Glutamatergic neuron (in vitro differentiated cells): ENCODE data around the gene BAIAP2L2. TPM values are rescaled to one million over a fixed set of nuclear protein-coding genes. Genes with fewer than 3 reads are reported as not detected.

Source experiments
- DNase-seq: peaks from one replicate; pipeline ENCODE4 v3.0.0; 2022
- H3K27ac Mint-ChIP-seq: one replicate; pipeline ENCODE4 v1.8.0; 2020; ENCODE audit warnings: mild to moderate bottlenecking, mixed read lengths, inconsistent platforms; ENCODE audit not compliant: unreplicated experiment
- H3K27me3 Mint-ChIP-seq: one replicate; pipeline ENCODE4 v1.8.0; 2020; ENCODE audit warnings: mild to moderate bottlenecking, moderate library complexity, mixed read lengths, inconsistent platforms; ENCODE audit not compliant: unreplicated experiment
- H3K36me3 Mint-ChIP-seq: one replicate; pipeline ENCODE4 v1.8.0; 2020; ENCODE audit warnings: mild to moderate bottlenecking, mixed read lengths, inconsistent platforms; ENCODE audit not compliant: unreplicated experiment
- H3K4me1 Mint-ChIP-seq: one replicate; pipeline ENCODE4 v1.8.0; 2020; ENCODE audit warnings: mild to moderate bottlenecking, low read depth, mixed read lengths, inconsistent platforms; ENCODE audit not compliant: unreplicated experiment
- H3K4me3 Mint-ChIP-seq: one replicate; pipeline ENCODE4 v1.8.0; 2020; ENCODE audit warnings: mild to moderate bottlenecking, mixed read lengths, inconsistent platforms; ENCODE audit not compliant: unreplicated experiment
- H3K9me3 Mint-ChIP-seq: one replicate; pipeline ENCODE4 v1.8.0; 2020; ENCODE audit warnings: mild to moderate bottlenecking, moderate library complexity, mixed read lengths, inconsistent platforms; ENCODE audit not compliant: unreplicated experiment
- total RNA-seq: library from RNA; stranded (reverse); fragmentation: NEBNext Ultra II Directional; extraction: Animal tissue kit (Norgen Biotek cat#: 25700); gene quantifications from one replicate; pipeline ENCODE4 v1.2.1, GENCODE V29; 2021; ENCODE audit not compliant: unreplicated experiment
- TF ChIP-seq, protein P1 (sequence below): fragments of 200-600 bp; sonication (generic); IDR thresholded peaks from one replicate; pipeline ENCODE4 v1.5.0; 2021; ENCODE audit not compliant: partially characterized antibody, unreplicated experiment

The BAIAP2L2 gene
- total RNA-seq, 1 donor from 2014 or later = 28.6 TPM

DNA sequence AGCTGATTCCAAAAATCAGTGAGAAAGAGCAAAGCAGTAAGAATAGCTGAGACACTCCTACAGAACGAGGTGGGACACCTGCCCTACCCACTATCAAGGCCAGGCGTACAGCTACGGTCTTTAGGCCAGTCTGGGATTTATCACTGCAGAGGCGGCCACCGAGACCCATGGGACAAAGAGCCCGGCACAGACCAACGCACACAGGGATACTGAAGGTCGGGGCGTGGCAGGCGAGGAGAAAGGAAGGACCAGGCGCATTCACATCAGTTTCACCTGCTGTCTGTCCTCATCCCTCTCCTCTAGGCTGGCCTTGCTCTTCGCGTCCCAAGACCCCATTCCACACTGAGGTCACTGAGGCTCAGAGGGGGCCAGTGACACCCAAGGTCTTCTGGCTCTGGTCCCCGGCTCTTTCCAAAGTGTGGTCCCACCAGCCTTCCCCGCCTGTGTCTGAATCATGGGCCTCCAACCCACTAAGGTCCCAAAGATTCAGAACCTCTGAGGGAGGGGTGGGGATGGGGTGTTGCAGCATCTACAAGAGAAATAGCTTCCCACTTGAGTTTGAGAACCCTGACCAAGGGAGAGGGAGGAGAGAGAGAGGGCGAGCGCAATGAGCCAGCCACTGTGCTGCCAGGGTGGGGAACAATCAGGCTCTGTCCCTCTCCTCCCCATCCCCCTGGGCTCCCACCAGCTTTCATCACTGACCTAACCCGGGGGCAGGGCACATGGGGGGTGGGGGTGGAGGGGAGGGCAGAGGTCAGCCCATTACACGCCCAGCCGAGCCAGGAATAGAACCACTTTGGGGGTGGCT lies 60.5 kb downstream of the BAIAP2L2 start:
- Mint-ChIP-seq H3K27me3 (no peaks in the 10 kb centered on the region), H3K36me3 (no peaks in the 10 kb centered on the region), H3K4me1 (peaks cover 3% of the 10 kb centered on the region), H3K4me3 (no peak overlapping the region), H3K27ac (no peak overlapping the region), H3K9me3 (no peaks in the 10 kb centered on the region)
- TF ChIP-seq, protein P1, sequence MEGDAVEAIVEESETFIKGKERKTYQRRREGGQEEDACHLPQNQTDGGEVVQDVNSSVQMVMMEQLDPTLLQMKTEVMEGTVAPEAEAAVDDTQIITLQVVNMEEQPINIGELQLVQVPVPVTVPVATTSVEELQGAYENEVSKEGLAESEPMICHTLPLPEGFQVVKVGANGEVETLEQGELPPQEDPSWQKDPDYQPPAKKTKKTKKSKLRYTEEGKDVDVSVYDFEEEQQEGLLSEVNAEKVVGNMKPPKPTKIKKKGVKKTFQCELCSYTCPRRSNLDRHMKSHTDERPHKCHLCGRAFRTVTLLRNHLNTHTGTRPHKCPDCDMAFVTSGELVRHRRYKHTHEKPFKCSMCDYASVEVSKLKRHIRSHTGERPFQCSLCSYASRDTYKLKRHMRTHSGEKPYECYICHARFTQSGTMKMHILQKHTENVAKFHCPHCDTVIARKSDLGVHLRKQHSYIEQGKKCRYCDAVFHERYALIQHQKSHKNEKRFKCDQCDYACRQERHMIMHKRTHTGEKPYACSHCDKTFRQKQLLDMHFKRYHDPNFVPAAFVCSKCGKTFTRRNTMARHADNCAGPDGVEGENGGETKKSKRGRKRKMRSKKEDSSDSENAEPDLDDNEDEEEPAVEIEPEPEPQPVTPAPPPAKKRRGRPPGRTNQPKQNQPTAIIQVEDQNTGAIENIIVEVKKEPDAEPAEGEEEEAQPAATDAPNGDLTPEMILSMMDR = no peak
- DNase-seq = no peak

DNA sequence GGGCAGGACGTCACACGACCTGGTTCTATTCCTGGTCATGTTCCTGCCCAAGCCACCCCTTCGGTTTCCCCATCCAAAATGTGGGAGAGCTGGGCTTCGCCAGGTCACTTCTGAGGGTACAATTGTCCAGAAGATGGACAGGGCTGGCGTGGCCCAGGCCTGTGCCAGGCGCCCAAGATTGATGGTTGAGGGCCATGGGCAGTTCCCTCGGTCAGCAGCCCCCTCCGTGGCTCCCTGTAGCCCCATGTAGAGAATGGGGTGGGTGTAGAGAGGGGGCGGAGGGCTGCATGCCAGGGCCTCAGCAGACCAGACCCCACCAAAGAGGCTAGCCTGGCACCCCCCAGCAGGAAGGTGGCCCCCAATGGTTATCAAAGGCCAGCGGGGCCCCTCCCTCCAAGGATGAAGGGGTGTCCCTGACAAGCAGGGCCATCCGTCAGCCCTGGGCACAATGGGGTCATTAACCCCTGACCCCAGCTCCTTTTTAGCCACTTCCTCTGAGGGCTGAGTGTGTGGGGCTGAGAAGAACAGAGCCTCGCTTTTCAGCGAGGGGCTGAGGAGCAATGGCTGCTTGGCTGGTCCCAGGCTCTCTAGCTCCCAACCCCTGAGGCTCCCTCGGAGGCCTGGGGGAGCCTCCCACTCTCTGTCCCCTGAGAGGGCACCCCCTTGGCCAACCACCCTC lies 64.3 kb downstream of the BAIAP2L2 start:
- Mint-ChIP-seq H3K27me3 (peaks cover 3% of the 10 kb centered on the region), H3K4me3 (no peak overlapping the region), H3K27ac (no peak overlapping the region)

DNA sequence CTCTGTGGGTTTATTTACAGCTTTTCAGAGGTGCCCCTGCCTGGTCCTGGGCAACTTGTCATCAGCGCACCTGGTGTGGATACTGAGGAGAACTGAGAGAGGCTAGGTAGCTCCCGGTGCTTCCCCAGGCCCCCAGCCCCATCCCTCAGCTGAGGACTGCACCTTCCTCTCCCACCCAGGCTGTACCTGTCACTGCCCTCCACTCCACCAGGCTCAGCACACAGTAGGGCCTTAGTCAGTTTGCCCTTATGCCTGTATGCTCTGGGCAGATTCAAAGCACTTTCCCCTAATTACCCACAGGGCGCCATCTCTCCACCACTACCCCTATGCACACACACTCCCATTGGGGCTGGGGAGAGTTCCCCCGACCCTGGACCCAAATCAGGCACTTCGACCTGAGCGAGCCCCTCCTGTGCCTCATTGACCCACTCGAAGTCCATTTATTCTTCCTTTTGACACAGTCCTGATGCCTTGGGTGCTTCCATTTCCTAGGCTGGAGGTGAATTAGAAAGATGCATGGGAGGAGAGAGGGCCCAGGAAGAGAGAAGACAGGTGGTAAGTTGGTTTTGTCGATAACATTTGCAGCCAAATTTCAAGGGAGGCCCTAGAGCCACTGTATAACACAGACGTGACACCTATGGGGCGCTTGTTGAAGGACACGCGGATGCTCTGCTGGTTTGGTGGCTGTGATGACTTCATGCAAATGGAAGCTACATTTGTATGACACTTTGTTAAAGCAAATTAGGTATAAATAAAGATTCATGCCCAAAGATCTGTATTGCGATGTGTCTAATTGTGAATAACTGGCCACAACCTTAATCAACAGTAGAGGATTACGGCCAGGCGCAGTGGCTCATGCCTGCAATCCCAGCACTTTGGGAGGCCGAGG lies 67.1 kb downstream of the BAIAP2L2 start:
- Mint-ChIP-seq H3K4me3 (no peak overlapping the region), H3K4me1 (no peaks in the 10 kb centered on the region), H3K27me3 (peaks cover 5% of the 10 kb centered on the region), H3K9me3 (peaks cover 3% of the 10 kb centered on the region), H3K36me3 (no peaks in the 10 kb centered on the region), H3K27ac (peak overlapping the region; percentile 43)
- TF ChIP-seq, protein P1 = no peak
- DNase-seq = no peak

More for the DNA sequence above, 64.3 kb downstream of the BAIAP2L2 start:
- TF ChIP-seq, protein P1 = no peak
- peaks cover 3% of the 10 kb centered on the region for H3K9me3 Mint-ChIP-seq
- no peak for DNase-seq
- no peaks in the 10 kb centered on the region for H3K36me3 Mint-ChIP-seq
- no peaks in the 10 kb centered on the region for H3K4me1 Mint-ChIP-seq

DNA sequence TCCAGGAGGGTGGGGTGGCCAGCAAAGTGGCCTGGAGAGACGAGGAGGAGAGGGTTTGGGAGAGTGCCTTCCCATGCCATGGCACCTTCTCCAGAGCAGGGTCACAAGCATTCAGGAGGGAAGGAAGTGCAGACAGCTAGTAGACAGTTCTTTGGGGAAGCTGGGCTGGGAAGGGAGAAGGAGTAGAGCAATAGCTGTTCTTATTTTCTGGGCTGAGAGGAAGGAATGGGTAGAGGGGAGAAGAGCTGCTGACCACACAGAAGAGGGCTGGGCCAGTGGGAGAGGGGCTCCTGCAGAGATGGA lies 68.0 kb downstream of the BAIAP2L2 start:
- H3K27me3 Mint-ChIP-seq = peaks cover 8% of the 10 kb centered on the region
- peaks cover 5% of the 10 kb centered on the region for H3K9me3 Mint-ChIP-seq
- no peaks in the 10 kb centered on the region for H3K36me3 Mint-ChIP-seq
- H3K4me3 Mint-ChIP-seq = no peak overlapping the region
- TF ChIP-seq, protein P1 = no peak
- no peak for DNase-seq
- no peak overlapping the region for H3K27ac Mint-ChIP-seq
- no peaks in the 10 kb centered on the region for H3K4me1 Mint-ChIP-seq
